ENCODE results near the gene AGPAT2. TPM values are rescaled to one million over a fixed set of nuclear protein-coding genes. Genes with fewer than 3 reads are reported as not detected.

AGPAT2 gene
- total RNA-seq: 100 to 1,000 TPM; 152 to 211 TPM
- long read RNA-seq, transcript AGPAT2-204 (4 exons, 808 nt): minor isoform, 8 of 761 reads
- long read RNA-seq, transcript AGPAT2-201 (5 exons, 1,391 nt): minor isoform, 52 of 761 reads
- long read RNA-seq, transcript AGPAT2-202 (6 exons, 1,512 nt): major isoform, 631 of 761 reads
- long read RNA-seq, partial matches to known transcripts: 33 of 761 reads
- long read RNA-seq, other reads (novel, unspliced or antisense): 34 of 761 reads

DNA sequence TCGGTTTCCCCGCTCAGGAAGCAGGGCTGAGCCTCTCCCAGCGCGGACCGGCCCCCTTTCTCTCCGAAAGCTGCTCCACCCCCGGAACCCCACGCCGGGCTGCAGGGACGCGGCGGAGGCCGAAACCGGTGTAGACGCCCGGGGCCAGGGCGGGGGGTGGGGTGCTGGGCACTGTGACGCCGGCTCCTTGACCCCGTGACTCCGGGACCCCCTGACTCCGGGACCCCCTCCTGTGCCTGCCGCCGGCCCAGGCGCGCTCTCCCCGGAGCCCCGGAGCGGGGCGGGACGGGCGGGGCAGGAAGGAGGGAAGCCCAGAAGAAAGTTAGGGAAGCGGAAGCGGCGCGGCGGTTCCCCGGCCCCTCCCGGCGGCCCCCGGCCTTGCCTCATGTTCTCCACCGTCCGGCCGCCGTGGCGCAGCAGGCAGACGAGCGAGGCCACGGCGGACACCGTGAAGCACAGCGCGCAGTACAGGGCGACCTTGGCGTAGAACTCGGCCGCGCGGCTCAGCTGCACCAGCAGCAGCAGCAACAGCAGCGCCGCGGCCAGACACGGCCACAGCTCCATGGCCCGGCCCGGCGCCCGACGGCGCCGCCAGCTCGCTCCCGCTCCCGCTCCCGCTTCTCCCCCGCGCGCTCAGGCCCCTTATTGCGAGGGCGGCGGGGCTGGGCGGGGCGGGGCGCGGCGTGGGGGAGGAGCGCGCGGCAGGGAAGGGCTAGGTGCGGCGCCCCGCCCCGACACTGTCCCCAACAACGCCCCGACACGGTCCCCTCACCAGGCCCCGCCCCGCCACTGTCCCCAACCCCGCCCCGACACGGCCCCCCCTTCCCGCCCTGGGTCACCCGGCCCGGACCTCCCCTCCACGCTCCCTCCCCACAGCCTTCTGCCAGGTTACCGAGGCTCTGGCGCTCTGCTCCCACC lies at the start of gene AGPAT2:
Gene AGPAT2, minus strand, starts transcription at position 664 of the 918 bp plus-strand sequence. Its CDS starts 100 bp downstream, at position 564.
- intact Hi-C loops (cut with DNase I, micrococcal nuclease): no loop called here
- ATAC-seq: peak; percentile 77

DNA sequence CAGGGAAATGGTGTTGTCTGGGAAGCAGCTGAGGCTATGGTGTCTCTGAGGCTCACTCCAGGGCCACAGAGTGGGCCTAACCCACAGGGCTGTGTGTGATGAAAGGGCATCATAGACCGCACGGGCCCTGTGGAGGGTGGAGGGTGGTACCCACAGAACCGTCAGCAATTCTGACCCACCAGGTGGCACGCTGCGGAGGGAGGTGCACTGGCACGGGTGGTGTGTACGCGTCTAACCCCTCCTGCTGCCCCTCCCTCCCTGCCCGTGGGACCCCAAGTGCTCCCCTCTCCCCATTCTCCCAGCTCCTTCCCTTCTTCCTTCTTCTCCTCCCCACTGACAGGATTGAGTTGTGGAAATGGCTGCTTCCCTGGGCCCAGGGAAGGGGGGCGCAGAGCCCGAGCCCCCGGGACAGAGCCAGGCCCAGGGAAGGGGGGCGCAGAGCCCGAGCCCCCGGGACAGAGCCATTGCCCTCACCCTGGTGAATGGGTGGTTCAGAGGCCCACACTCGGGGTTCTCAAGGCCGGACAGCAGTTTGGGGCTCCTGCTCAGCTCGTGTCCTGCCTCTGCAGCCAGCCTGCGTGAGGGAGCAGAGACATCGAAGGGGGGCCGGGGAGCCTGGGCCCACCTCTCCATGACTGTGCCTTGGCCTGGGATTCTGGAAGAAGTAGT lies 48.7 kb upstream of the AGPAT2 start:
- ATAC-seq (no peak), DNase-seq (no peak)
- intact Hi-C loops (cut with DNase I, micrococcal nuclease): no loop called here

More for the DNA sequence above, at the start of gene AGPAT2:
- peak; percentile 85 to 89 for DNase-seq

GRCh38 chr9:136734837-136735496 lies 47.7 kb upstream of the AGPAT2 start:
- intact Hi-C loops (cut with DNase I, micrococcal nuclease): no loop called here
- ATAC-seq: no peak
- DNase-seq: no peak

GRCh38 chr9:136733611-136734010 lies 46.4 kb upstream of the AGPAT2 start:
- ATAC-seq: no peak
- no peak for DNase-seq
- intact Hi-C loops (cut with DNase I, micrococcal nuclease): no loop called here

DNA sequence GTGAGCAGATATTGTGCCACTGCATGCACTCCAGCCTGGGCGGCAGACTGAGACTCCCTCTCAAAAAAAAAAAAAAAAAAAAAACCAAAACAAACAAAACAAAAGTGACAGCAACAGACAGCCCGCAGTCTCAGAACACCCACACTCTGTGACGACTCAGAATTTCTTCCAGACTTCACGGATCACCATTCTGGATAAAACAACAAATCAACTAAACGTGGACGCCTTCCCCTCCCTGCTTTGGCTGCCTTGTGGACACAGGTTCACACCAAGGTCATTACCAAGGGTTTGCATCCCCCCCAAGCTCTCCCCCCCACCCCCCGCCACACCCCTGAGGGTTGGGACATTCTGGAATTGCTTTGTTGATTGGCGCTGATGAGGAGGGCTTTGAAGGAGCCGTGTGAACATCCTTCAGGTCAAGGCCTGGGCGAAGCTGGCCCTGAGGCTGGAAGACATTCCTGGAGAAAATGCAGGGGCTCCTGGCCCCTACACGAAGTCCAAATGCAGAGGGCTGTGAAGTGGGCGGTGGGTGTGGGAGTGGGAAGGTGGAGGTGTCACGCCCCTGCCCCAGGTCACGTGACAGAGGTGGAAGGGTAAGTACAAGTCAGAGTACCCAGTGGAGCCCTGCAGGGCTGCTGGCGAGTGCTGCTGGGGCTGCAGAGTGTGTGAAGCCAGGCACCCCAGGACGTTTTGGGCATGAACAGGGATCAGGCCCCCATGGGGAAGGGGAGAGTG lies 45.4 kb upstream of the AGPAT2 start:
- DNase-seq (no peak), ATAC-seq (no peak)
- intact Hi-C loops (cut with DNase I, micrococcal nuclease): no loop called here

DNA sequence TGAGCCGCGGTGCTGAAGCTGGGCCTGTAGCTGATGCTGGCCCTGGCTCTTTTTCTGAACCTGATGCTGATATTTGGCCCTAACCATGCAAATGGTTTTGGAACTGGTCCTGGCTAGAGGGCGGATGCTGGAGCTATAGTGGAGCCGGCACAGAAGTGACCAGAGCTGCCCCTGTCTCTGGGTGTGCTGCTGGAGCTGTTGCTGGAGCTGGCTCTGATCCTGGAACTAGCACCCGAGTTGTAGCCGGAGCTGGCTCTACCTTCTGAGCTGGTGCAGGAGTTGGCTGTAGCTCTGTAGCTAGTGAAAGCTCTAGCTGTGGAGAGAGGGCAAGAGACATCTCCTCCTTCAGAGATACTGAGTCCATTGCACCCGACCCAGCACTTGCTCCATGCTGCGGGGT lies 42.7 kb upstream of the AGPAT2 start:
- intact Hi-C loops (cut with DNase I, micrococcal nuclease): no loop called here
- ATAC-seq (no peak), DNase-seq (no peak)

DNA sequence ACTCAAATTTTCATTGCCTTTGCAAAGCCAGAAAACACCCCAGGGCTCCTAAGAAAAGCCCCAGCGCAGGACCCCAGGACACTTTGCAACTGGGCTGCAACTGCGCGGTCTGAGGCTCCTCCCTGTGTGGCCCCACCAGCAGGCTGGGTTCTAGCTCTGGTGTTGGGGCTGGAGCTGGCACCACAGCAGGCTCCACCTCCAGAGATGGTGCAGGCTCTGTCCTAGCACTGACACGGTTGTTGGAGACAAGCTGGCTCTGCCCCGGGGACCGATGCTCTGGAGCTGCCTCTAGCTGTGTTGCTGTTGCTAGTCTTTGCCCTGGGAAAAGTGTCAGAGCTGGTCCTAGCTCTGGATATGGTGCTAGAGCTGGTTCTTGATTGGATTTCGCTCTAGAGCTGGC lies 41.9 kb upstream of the AGPAT2 start:
- intact Hi-C loops (cut with DNase I, micrococcal nuclease): no loop called here
- peak; percentile 11 for ATAC-seq
- no peak for DNase-seq

DNA sequence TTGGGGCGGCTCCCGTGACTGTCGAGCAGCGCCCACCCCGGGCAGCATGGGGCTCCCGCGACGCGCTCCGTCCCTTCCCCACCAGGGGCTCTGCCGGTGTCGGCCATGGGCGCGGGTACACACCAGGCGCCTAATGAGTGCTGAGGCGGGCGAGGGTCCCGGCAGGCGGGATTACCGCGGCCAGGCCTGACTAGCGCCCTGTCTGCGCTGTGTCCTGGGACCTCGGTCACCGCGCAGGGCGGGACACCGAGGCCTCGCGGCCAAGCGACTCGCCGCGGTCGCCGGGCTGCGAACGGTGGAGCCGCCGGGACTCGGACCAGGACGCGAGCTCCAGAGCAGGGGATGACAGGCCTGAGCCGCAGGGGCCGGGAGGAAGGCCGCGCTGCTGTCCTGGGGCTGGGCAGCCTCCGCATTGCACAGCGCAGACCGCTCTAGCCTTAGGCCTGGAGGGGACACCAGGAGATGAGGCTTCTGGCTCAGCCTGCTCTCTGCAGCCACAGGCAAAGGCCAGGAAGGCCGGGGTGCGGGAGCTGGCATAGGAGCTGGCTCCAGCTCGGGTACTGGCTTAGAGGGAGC lies 41.4 kb upstream of the AGPAT2 start:
- peak in 1 of 2 donors; percentile 47 for DNase-seq
- peak; percentile 45 for ATAC-seq
- intact Hi-C loops (cut with DNase I, micrococcal nuclease): no loop called here

GRCh38 chr9:136728080-136728547 lies 40.9 kb upstream of the AGPAT2 start:
- intact Hi-C loops (cut with DNase I, micrococcal nuclease): no loop called here
- peak; percentile 69 for ATAC-seq
- DNase-seq: peak; percentile 81 to 94

- peak in 1 of 2 donors; percentile 55 for DNase-seq
- intact Hi-C loops (cut with DNase I, micrococcal nuclease): no loop called here
These were observed 39.5 kb upstream of the AGPAT2 start for GRCh38 chr9:136726631-136727191.

DNA sequence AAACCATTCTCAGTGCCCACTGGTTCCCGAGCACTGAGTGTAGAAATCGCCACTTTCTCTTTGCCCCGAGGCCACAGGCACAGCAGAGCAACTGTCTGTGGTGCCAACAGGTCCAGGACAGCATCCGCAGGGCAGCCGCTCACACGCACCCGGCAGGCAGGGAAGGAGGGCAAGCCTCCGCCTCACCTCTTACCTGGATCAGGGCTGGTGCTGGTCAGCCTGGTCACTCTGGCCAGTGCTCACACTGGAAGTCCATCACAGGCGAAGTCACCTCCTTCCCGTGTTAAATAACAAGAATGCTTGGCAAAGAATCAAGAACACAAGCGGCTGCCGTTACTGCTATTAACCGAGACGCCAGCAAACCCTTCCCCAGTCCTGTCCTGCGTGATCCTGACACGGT lies 38.9 kb upstream of the AGPAT2 start:
- no peak for ATAC-seq
- intact Hi-C loops (cut with DNase I, micrococcal nuclease): no loop called here
- no peak for DNase-seq

More at GRCh38 chr9:136726631-136727191, 39.5 kb upstream of the AGPAT2 start:
- ATAC-seq: peak; percentile 47

- intact Hi-C loops (cut with DNase I, micrococcal nuclease): no loop called here
- DNase-seq: no peak
- ATAC-seq: no peak
These were observed 38.4 kb upstream of the AGPAT2 start for GRCh38 chr9:136725612-136726011.

DNA sequence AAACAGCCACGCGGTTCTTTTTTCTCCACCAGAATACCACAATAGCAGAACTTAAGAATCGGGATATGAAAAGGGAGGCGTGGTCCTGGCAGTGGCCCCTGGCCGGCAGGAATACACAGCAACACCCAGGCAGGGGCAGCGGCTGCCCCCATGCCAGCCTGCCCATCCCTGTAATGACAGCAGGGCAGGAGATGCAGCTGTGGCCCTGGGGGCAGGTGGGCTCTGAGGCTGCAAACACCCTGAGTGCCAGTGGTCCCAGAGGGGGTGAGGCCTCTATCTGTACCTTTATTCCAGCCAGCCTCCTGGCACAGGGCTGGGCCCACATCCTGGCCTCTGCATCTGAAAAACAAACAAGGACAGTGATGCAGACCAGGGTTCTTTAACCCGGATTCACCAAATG lies 37.5 kb upstream of the AGPAT2 start:
- ATAC-seq: no peak
- intact Hi-C loops (cut with DNase I, micrococcal nuclease): no loop called here
- DNase-seq: no peak

DNA sequence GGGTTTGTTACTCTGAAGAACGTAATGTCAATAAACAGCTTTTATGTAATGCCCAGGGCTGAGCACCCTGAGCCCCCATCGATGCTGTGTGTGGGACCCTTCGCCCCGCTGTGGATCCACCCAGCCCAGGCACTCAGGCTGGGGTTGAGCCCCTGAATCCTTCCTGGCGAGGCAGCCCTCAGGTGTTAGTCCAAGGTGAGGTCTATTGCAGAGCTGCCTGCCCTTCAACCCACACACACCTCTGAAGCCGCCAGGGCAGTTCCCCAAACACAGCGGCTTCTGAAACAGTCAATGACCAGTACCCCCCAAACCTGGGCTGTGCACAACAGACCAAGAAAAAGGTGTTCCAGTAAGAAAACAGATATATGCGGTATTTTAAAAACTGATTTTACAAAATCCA lies 36.7 kb upstream of the AGPAT2 start:
- DNase-seq: no peak
- ATAC-seq: no peak
- intact Hi-C loops (cut with DNase I, micrococcal nuclease): no loop called here

GRCh38 chr9:136723362-136723976 lies 36.2 kb upstream of the AGPAT2 start:
- intact Hi-C loops (cut with DNase I, micrococcal nuclease): no loop called here
- no peak for ATAC-seq
- DNase-seq: no peak

- ATAC-seq: no peak
- no peak for DNase-seq
- intact Hi-C loops (cut with DNase I, micrococcal nuclease): no loop called here
These were observed 35.7 kb upstream of the AGPAT2 start for GRCh38 chr9:136722969-136723356.

Measured in left colon (tissue), 2 donors.